Fibroblast of villous mesenchyme (primary cell): ENCODE data around the gene ATP5PD. TPM values are rescaled to one million over a fixed set of nuclear protein-coding genes. Genes with fewer than 3 reads are reported as not detected.

Source experiments
- DNase-seq: peaks from one replicate; pipeline ENCODE4 v3.0.0-alpha.2; 2010; ENCODE audit warnings: low read depth
- H3K4me3 ChIP-seq: 2 replicates; pipeline ENCODE4 v1.5.1; 2011; ENCODE audit warnings: low read depth, mild to moderate bottlenecking, low read length
- CTCF ChIP-seq: IDR thresholded peaks from 2 replicates; pipeline ENCODE4 v1.5.1; 2012; ENCODE audit warnings: low read depth, mild to moderate bottlenecking, low read length; ENCODE audit not compliant: insufficient read depth
- total RNA-seq: library from RNA; depleted of rRNA; stranded (reverse); fragments of >200 nt; gene quantifications from 2 replicates; pipeline ENCODE4 v1.2.3, GENCODE V29; 2012

Gene ATP5PD
- total RNA-seq, 1 donor, result 275 TPM

DNA sequence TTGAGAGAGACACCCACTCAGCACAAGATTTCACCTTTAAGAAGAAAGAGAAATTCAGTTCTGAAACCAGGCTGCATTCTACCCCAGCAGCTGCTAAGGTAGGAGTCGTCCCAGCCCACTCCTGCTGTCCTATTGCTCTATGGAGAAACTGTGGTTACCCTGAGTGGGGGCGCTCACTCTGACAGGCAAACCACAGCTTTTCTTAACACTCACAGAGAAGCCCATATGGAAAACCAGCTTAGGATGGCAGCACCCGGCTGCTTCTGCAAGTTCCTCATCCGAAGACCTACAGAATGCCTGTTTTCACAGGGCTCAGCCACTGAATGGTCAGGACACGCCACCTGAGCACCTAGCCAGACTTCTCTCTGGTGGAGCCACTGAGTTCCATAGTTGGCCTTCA lies 7.5 kb downstream of the ATP5PD start:
- no peak for TF ChIP-seq CTCF
- no peak for DNase-seq
- H3K4me3 ChIP-seq, result no peak overlapping the region

- peak; percentile 98 for DNase-seq
- TF ChIP-seq CTCF, result no peak
- peak overlapping the region; percentile 7 for H3K4me3 ChIP-seq
Measured at GRCh38 chr17:75036643-75037268, 10.0 kb downstream of the ATP5PD start.

DNA sequence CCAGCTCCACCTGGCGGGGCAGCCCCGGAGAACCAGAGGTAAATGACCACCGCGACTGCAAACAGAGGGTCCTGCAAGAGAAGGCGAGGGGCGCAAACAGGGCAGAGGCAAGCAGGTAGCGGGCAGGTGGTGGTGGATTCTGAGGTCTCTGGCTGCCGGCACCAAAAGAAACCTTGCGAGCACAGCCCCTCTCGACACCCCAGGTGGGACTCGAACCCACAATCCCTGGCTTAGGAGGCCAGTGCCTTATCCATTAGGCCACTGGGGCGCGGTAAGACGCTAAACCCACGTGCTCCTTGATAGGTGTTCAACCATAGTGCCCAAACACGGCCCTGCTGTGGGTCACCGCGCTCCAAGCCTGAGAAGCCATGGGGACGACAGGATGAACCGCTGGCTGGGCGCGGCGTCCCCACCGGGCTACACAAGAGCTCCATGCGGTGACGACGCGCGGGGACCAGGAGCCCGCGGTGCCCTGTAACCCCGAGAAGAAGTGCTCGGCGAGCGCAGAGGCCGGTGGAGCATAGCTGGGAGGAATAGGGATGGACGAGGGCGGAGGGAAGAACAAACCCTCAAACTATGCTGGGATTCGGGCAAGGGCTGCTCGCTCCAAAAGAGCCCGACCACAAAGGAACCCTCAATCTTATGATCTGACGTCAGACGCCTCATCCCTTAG lies 12.4 kb downstream of the ATP5PD start:
- no peak for TF ChIP-seq CTCF
- peak overlapping the region; percentile 80 for H3K4me3 ChIP-seq
- DNase-seq, result peak; percentile 83

DNA sequence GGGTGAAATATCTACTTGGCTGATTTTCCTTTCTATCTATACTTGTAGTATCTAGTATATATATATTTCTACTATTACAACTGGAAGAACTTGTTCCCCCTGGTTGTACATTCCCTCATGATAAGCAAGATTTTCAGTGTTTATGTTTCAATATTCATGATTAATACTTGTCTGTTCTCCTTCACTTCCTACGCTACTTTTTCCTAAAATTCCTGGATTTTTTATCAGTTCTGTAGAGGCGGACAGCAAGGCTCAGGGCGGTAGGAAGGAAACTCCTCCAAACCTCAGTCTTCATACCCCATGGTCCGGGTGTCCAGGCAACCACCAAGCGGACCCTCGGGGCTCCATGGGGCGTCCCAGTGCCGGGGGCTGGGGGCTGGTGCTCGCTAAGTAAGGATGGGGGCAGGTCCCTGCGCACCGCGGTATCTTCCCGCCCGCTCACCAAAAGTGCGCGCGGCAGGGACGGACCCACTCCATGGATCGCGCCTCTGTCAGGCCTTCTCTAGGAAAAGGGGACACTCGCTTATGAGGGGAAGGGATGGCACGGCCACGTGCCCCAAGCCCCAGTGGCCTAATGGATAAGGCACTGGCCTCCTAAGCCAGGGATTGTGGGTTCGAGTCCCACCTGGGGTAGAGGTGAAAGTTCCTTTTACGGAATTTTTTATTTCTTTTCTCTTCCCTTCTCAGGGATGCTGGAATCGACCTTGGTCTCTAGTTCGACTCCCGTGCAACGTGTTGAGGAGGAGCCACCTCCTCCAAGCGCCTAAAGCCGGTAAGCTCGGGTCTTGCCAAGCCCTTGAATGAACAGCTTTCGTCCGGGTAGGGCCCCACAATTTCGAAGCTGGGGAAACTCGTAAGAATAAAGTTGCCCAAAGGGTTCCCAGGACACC lies 13.2 kb downstream of the ATP5PD start:
- no peak for TF ChIP-seq CTCF
- peak; percentile 90 for DNase-seq
- H3K4me3 ChIP-seq, result peak overlapping the region; percentile 80

DNA sequence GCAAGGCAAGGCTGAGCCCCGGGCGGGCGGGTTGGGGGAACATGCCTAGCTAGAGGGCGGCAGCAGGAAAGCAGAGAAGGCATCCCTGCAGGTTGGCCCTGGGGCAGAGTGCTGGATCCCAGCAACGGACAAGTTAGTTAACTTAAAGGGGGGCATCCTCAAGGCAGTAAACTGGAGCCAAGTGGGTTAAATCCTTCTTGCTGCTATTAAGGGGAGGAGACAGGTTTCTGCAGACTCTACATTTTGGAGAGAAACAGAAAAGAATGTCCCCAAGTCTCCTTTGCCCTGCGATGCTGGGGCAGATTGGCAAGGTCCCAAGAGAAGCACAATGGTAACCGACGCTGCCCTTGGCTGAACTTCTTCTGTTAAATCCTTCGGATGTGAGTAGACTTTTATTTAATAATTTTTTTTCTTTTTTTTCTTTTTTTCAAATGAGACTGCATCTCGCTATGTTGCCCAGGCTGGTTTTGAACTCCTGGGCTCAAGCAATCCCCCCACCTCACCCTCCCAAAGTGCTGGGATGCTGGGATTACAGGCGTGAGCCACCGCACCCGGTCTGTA lies 14.0 kb downstream of the ATP5PD start:
- TF ChIP-seq CTCF, result no peak
- H3K4me3 ChIP-seq, result peak overlapping the region; percentile 80
- DNase-seq, result no peak

DNA sequence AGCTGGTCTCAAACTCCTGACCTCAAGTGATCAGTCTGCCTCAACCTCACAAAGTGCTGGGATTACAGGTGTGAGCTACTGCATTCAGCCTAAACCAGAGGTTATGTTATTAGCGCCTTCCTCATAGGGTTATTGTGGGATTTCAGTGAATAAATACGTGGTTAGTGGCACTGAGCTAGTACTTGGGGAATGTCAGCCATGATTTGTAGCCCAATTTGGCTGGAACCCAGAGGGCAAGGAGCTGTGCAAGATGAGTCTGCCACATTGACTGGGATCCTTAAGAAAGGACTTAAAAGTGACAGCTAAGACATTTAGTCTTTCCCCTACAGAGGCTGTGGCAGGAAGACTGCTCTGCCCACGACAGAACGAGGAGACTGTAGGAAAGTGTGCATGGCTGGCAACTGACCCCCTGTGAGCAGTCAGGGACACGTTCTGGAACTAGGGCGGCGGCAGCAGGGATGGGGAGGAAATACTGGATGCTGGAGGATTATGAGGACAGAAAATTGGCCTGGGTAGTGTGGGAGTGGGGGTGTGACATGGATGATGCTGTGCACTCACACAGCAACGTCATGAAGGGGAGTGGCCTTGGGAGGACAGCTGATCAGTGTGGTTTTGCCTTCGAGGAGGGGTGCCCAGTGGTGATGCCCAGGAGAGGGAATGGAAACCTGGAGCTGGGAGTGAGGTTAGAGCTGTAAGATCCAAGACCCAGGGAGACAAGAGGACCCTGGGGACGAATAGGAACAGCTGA lies 14.6 kb downstream of the ATP5PD start:
- peak overlapping the region; percentile 80 for H3K4me3 ChIP-seq
- TF ChIP-seq CTCF, result no peak
- peak; percentile 93 for DNase-seq
